Body of pancreas (tissue), 4 donors: ENCODE measurements around the gene LYRM4. TPM values are rescaled to one million over a fixed set of nuclear protein-coding genes. Genes with fewer than 3 reads are reported as not detected.
A peak's percentile ranks its signal among the peaks of the same experiment; 100 is the strongest.

ENCODE experiments used
- ATAC-seq: fragments of 150-250 bp; one replicate; pipeline ENCODE4 v1.9.1; 2016
- DNase-seq, 4 donors: peaks; one replicate each; pipeline ENCODE4 v3.0.0-alpha.2; 2019
- H3K27ac ChIP-seq, 4 donors: fragments of 200-600 bp; sonication (generic); 1 replicate in 3 of 4; 2 replicates in 1 of 4; pipeline versions ENCODE4 v1.5.1 to v1.6.1; 2016 to 2019; ENCODE audit warnings: mild to moderate bottlenecking in 1 of 4, mixed read lengths in 1 of 4, moderate library complexity in 1 of 4
- H3K27me3 ChIP-seq, 2 donors: fragments of 200-600 bp; sonication (generic); one replicate each; pipeline ENCODE4 v1.6.0; 2016; ENCODE audit warnings: mild to moderate bottlenecking in 1 of 2
- H3K36me3 ChIP-seq, 2 donors: fragments of 200-600 bp; sonication (generic); replicated peaks in 1 of 2; 2 replicates each; pipeline ENCODE4 v1.5.1; 2016; ENCODE audit warnings: low read depth in 2 of 2; ENCODE audit not compliant: insufficient read depth in 1 of 2
- H3K4me1 ChIP-seq: fragments of 200-600 bp; sonication (generic); one replicate; pipeline ENCODE4 v1.6.0; 2016
- H3K4me3 ChIP-seq, 2 donors: fragments of 200-600 bp; sonication (generic); 1 replicate in 1 of 2; 2 replicates in 1 of 2; pipeline ENCODE4 v1.5.1; 2016 to 2019
- H3K9me3 ChIP-seq, 3 donors: fragments of 200-600 bp; sonication (generic); 1 replicate in 2 of 3; 2 replicates in 1 of 3; pipeline ENCODE4 v1.5.1; 2016
- CTCF ChIP-seq, 7 experiments: fragments of 450-650 bp in 4 of 7; fragments of 200-600 bp in 3 of 7; sonication (generic) in 3 of 7; IDR thresholded peaks; one replicate each; pipeline ENCODE4 v1.5.1; 2016 to 2019; ENCODE audit warnings: antibody characterized with exemption in 7 of 7
- POLR2A ChIP-seq, 3 donors: fragments of 450-650 bp; IDR thresholded peaks; one replicate each; pipeline ENCODE4 v1.6.1; 2016; ENCODE audit warnings: antibody characterized with exemption in 3 of 3, mild to moderate bottlenecking in 2 of 3
- WGBS, 2 donors: methylation state at CpG; one replicate each; pipeline ENCODE4 v1.1.5; 2017; 5-methylcytosine and 5-hydroxymethylcytosine counted together
- intact Hi-C: fragments of 100-400 bp; cut with DNase I; formaldehyde crosslinking; loops from one replicate; pipeline ENCODE4 v1.15.1; 2023
- total RNA-seq, 2 donors: library from RNA; depleted of rRNA; stranded (reverse); fragments of >200 nt; gene quantifications; one replicate each; pipeline ENCODE4 v1.1.0, GENCODE V29; 2016

LYRM4 gene
- total RNA-seq, 2 donors from 2014 or later = 15.3 to 18.5 TPM

DNA sequence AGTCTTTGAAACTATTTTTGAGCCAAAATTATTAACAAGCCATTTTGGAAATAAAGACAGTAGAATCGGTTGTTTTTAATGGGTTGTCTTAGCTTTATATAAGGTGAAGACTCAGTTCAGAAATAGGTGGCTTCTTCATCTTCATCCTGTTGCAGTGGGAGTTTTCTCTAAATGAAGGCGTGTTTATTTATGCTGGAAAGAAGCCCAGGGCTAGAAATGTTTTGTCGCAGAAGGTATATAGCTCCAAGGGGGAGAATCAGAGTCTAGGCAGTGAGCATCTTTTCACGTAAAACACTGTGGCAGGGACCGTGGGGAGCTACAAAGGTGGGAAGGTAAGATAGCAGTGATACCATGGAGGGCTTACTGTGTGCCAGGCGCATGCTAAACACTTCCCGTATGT is 34.9 kb upstream of the LYRM4 start:
- 88 to 92% methylated on average over 7 of the region's 7 CpGs for WGBS, 2 donors
- TF ChIP-seq CTCF (IDR thresholded peaks at IDR 0.05) (no peak), POLR2A (IDR thresholded peaks at IDR 0.05) (no peak)
- intact Hi-C loops = no loop called here

DNA sequence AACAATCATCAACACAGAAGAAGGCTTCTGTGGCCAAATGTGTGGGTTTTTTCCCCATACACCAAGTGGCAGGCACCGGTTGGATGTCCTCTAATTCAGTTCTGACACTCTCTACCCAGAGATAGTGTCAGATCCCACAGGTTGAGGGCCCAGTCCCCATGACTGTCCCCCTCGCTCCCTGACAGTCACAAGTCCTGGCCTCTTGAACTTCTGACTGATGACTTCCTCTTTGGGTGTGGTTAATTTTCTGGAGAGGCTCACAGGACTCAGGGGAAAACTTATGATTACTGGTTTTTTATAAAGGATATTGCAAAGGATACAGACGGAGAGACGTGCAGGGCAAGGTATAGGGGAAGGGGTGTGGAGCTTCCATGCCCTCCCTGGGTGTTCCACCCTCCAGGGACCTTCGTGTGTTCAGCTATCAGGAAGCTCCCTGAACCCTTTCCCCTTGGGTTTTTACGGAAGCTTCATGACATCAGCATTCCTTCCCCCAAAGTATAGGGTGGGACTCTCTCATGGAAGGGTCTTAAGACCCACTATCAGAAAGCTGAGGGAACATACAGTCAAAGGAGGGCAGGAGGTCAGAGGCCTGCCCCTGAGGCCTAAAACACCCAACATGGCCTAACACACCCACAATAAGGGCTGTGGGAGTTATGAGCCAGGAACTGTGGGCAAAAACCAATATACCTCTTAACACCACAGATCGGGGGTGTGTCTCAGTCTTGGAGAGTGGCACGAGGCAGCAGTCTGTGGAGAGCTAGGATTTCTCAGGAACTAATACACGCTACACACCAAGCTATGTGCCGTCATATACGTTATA is 33.9 kb upstream of the LYRM4 start:
- Histone ChIP-seq H3K4me1 (peaks cover 15% of the 10 kb centered on the region), H3K9me3 (no peaks in the 10 kb centered on the region), H3K4me3 (no peak overlapping the region), H3K27ac (no peak overlapping the region), H3K36me3 (no peaks in the 10 kb centered on the region), H3K27me3 (no peaks in the 10 kb centered on the region)
- TF ChIP-seq POLR2A (IDR thresholded peaks at IDR 0.05) (no peak), CTCF (IDR thresholded peaks at IDR 0.05) (no peak)
- no peak for ATAC-seq
- no peak for DNase-seq
- intact Hi-C loops = no loop called here
- 79 to 87% methylated on average over 11 of the region's 11 CpGs for whole genome bisulfite sequencing, 2 donors

More for the DNA sequence above, 34.9 kb upstream of the LYRM4 start:
- Histone ChIP-seq H3K27ac (no peak overlapping the region), H3K36me3 (no peaks in the 10 kb centered on the region), H3K4me3 (no peak overlapping the region), H3K27me3 (no peaks in the 10 kb centered on the region), H3K4me1 (peaks cover 15% of the 10 kb centered on the region), H3K9me3 (no peaks in the 10 kb centered on the region)
- no peak for ATAC-seq
- DNase-seq = no peak

DNA sequence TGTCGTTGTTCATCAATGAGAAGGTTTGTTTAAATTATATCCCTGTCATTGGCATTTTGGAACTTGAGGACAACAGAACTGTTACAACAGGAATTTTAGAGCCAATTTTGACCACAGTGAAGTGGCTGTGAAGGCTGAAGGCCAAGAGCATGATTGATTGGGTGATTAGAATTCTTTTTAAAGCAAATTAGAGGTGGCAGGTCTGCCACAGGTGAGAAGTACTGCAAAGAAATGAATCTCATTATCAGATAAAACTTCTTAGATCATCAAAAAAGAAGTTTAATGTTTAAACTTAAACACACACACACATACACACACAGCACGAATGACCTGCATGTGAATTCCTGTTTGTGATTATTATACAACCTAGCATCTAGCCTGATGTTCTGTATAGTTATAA is 32.9 kb upstream of the LYRM4 start:
- no peak overlapping the region for H3K27ac ChIP-seq
- H3K4me3 ChIP-seq = no peak overlapping the region
- no peak for TF ChIP-seq POLR2A (IDR thresholded peaks at IDR 0.05)
- no peak for TF ChIP-seq CTCF (IDR thresholded peaks at IDR 0.05)
- H3K36me3 ChIP-seq = no peaks in the 10 kb centered on the region
- peak in 1 of 4 donors; percentile 11 for DNase-seq
- 18 to 24% methylated on average over 2 of the region's 2 CpGs for WGBS, 2 donors
- H3K4me1 ChIP-seq = peaks cover 15% of the 10 kb centered on the region
- peak; percentile 55 for ATAC-seq
- intact Hi-C loops = no loop called here
- H3K9me3 ChIP-seq = no peaks in the 10 kb centered on the region
- H3K27me3 ChIP-seq = no peaks in the 10 kb centered on the region

DNA sequence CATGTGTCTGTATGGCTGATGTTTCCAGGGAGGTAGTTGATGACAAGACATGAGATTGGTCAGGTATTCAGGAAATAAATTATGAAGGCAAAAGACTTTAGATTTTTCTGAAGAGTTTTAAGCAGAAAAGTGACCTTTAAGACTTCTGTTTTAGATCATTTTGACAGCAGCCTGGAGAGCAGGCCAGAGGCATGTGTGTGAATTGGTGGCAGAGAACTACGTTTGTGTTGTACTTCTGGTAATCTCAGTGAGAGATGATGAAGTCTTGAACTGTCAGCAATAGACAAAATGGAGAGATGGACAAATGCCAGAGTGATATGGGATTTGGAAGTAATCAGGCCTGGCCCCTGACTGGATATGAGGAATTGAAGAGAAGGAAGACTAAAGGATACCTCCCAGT is 31.4 kb upstream of the LYRM4 start:
- ATAC-seq (no peak), DNase-seq (no peak)
- intact Hi-C loops = no loop called here
- Histone ChIP-seq H3K4me3 (no peak overlapping the region), H3K36me3 (no peaks in the 10 kb centered on the region), H3K4me1 (peaks cover 26% of the 10 kb centered on the region), H3K27me3 (no peaks in the 10 kb centered on the region), H3K9me3 (no peaks in the 10 kb centered on the region), H3K27ac (no peak overlapping the region)
- no peak for TF ChIP-seq POLR2A (IDR thresholded peaks at IDR 0.05)
- no peak for TF ChIP-seq CTCF (IDR thresholded peaks at IDR 0.05)
- 32 to 52% methylated on average over 1 of the region's 1 CpG for WGBS, 2 donors

DNA sequence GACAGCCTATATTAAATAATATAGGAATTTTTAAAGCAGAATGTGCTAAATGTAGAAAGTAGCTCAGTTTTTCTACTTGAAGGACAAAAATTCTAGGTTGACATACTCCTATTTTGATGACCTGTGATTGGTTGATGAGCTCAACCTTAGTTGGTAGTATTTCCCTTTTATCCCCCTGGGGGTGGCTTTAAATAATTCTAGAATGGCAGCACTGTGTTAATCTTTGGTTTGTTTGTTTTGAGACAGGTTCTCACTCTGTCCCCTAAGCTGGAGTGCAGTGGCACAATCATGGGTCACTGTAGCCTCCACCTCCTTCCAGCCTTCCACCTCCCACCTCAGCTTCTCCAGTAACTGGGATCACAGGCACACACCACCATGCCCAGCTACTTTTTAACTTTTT is 29.8 kb upstream of the LYRM4 start:
- intact Hi-C loops = no loop called here
- H3K27ac ChIP-seq = no peak overlapping the region
- H3K27me3 ChIP-seq = no peaks in the 10 kb centered on the region
- H3K9me3 ChIP-seq = no peaks in the 10 kb centered on the region
- peaks cover 26% of the 10 kb centered on the region for H3K4me1 ChIP-seq
- H3K36me3 ChIP-seq = no peaks in the 10 kb centered on the region
- DNase-seq (no peak), ATAC-seq (no peak)
- TF ChIP-seq POLR2A (IDR thresholded peaks at IDR 0.05) = no peak
- H3K4me3 ChIP-seq = no peak overlapping the region
